Tibial artery (tissue), 4 donors: ENCODE data around the gene ID3.

ENCODE experiments used
- DNase-seq, 2 donors: peaks; one replicate each; pipeline ENCODE4 v3.0.0-alpha.2; 2019
- H3K27ac ChIP-seq, 2 donors: fragments of 200-600 bp; sonication (generic) in 1 of 2; 1 replicate in 1 of 2; 2 replicates in 1 of 2; pipeline ENCODE4 v1.5.1; 2018 to 2019; ENCODE audit warnings: mild to moderate bottlenecking in 1 of 2
- H3K27me3 ChIP-seq, 2 donors: fragments of 200-600 bp; sonication (generic) in 1 of 2; one replicate each; pipeline versions ENCODE4 v1.5.1 to v1.6.0; 2016 to 2019
- H3K36me3 ChIP-seq, 3 donors: fragments of 200-600 bp; sonication (generic) in 2 of 3; one replicate each; pipeline ENCODE4 v1.5.1; 2016 to 2019; ENCODE audit warnings: mild to moderate bottlenecking in 2 of 3
- H3K4me1 ChIP-seq, 4 donors: fragments of 200-600 bp; sonication (generic) in 2 of 4; 1 replicate in 3 of 4; 2 replicates in 1 of 4; pipeline ENCODE4 v1.5.1; 2016 to 2019
- H3K4me3 ChIP-seq, 2 donors: fragments of 200-600 bp; sonication (generic) in 1 of 2; 1 replicate in 1 of 2; 2 replicates in 1 of 2; pipeline ENCODE4 v1.5.1; 2018 to 2019; ENCODE audit warnings: mild to moderate bottlenecking in 2 of 2
- H3K9me3 ChIP-seq, 3 donors: fragments of 200-600 bp; sonication (generic) in 1 of 3; one replicate each; pipeline ENCODE4 v1.5.1; 2016 to 2019
- CTCF ChIP-seq, 2 experiments: fragments of 200-600 bp in 1 of 2; fragments of 450-650 bp in 1 of 2; IDR thresholded peaks; one replicate each; pipeline ENCODE4 v1.5.1; 2017 to 2019; ENCODE audit warnings: antibody characterized with exemption in 2 of 2, mild to moderate bottlenecking in 1 of 2, moderate library complexity in 1 of 2
- intact Hi-C: fragments of 100-400 bp; cut with DNase I; formaldehyde crosslinking; loops from one replicate; pipeline ENCODE4 v1.15.0; 2023; ENCODE audit warnings: low total_unique reads

ID3 gene

DNA sequence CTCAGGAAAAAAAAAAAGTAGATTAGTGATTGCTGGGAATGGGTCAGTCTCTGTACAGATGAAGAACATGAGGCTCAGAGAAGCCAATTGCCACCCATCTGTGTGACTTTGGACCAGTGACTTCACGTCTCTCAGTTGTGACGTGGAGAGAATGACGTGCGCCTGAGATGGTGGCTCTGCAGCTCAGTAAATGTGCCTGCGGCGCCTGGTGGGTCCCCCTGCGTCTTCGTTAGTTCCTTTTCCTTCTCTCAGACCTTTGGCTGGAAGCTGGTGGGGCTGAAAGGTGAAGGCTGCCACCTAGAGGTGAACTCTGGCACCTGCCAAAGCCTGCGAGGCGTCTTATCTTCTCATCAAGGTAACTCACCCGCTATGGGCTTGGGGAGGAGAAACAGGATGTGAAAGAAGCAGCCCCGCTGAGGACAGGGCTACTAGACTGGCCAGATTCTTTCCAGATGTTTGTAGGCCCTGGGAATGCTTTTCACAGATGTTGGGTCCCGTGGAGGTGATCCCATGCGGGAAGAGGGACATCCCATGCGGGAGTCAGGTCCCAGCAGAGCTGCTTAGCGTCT, 19.5 kb downstream of the ID3 start:
- Histone ChIP-seq H3K27me3 (no peaks in the 10 kb centered on the region), H3K36me3 (no peaks in the 10 kb centered on the region), H3K27ac (no peak overlapping the region), H3K4me1 (peaks cover 0 to 12% (median 9%) of the 10 kb centered on the region in 4 donors), H3K9me3 (no peaks in the 10 kb centered on the region), H3K4me3 (peak overlapping the region in 1 of 2 donors; percentile 24)
- intact Hi-C loops: loop anchor here (5.0 to 10.0 kb wide), 2 partner anchors 42 to 175 kb away; partner anchors contain the start of gene ZNF436
- peak; percentile 76 to 90 for DNase-seq
- TF ChIP-seq CTCF (IDR thresholded peaks at IDR 0.05): peak; percentile 92 to 93

GRCh38 chr1:23537296-23537973, 21.9 kb downstream of the ID3 start:
- Histone ChIP-seq H3K27ac (no peak overlapping the region), H3K27me3 (no peaks in the 10 kb centered on the region), H3K4me3 (no peak overlapping the region), H3K36me3 (no peaks in the 10 kb centered on the region), H3K4me1 (peaks cover 0 to 10% (median 8%) of the 10 kb centered on the region in 4 donors), H3K9me3 (no peaks in the 10 kb centered on the region)
- DNase-seq: no peak
- intact Hi-C loops: loop anchor here (5.0 to 10.0 kb wide), 2 partner anchors 40 to 173 kb away; partner anchors contain the start of gene ZNF436
- TF ChIP-seq CTCF (IDR thresholded peaks at IDR 0.05): no peak

GRCh38 chr1:23533246-23534023, 25.9 kb downstream of the ID3 start:
- no peaks in the 10 kb centered on the region for H3K36me3 ChIP-seq
- no peak overlapping the region for H3K4me3 ChIP-seq
- H3K27me3 ChIP-seq: peaks cover 0 to 10% of the 10 kb centered on the region in 2 donors
- H3K9me3 ChIP-seq: no peaks in the 10 kb centered on the region
- no peak overlapping the region for H3K27ac ChIP-seq
- TF ChIP-seq CTCF (IDR thresholded peaks at IDR 0.05): no peak
- peaks cover 0 to 27% (median 17%) of the 10 kb centered on the region in 4 donors for H3K4me1 ChIP-seq
- intact Hi-C loops: loop anchor here (10.0 kb wide), 1 partner anchor 169 kb away; the partner anchor contains the start of gene ZNF436
- DNase-seq: no peak

GRCh38 chr1:23531562-23532094, 27.7 kb downstream of the ID3 start:
- no peaks in the 10 kb centered on the region for H3K36me3 ChIP-seq
- H3K9me3 ChIP-seq: no peaks in the 10 kb centered on the region
- H3K4me3 ChIP-seq: peak overlapping the region; percentile 38 to 62
- no peak for DNase-seq
- peaks cover 0 to 35% (median 21%) of the 10 kb centered on the region in 4 donors for H3K4me1 ChIP-seq
- TF ChIP-seq CTCF (IDR thresholded peaks at IDR 0.05): no peak
- peaks cover 0 to 28% of the 10 kb centered on the region in 2 donors for H3K27me3 ChIP-seq
- peak overlapping the region in 1 of 2 donors; percentile 49 for H3K27ac ChIP-seq
- intact Hi-C loops: loop anchor here (10.0 kb wide), 1 partner anchor 167 kb away; the partner anchor contains the start of gene ZNF436
